Parathyroid adenoma (tissue), 2 donors: ENCODE data around the gene ZSWIM5.
"Not testable (repeated sequence)": the region's sequence is repeated elsewhere in the genome, so short reads cannot be mapped to it uniquely, and the experiment has no call there.

Source experiments
- H2AFZ ChIP-seq: fragments of 300-600 bp; sonication (generic); one replicate; pipeline ENCODE4 v1.7.0; 2017; ENCODE audit warnings: antibody characterized with exemption, mild to moderate bottlenecking
- H3K27ac ChIP-seq: fragments of 300-600 bp; sonication (generic); one replicate; pipeline ENCODE4 v1.7.0; 2017
- H3K27me3 ChIP-seq: fragments of 300-600 bp; sonication (generic); one replicate; pipeline ENCODE4 v1.7.0; 2017; ENCODE audit warnings: low read length; ENCODE audit not compliant: control insufficient read depth, insufficient read depth
- H3K36me3 ChIP-seq: fragments of 300-600 bp; sonication (generic); one replicate; pipeline ENCODE4 v1.7.0; 2017; ENCODE audit warnings: low read length; ENCODE audit not compliant: control insufficient read depth, insufficient read depth
- H3K4me1 ChIP-seq: fragments of 300-600 bp; sonication (generic); one replicate; pipeline ENCODE4 v1.7.0; 2017; ENCODE audit warnings: control low read depth
- H3K4me2 ChIP-seq: fragments of 300-600 bp; sonication (generic); one replicate; pipeline ENCODE4 v1.7.0; 2017; ENCODE audit warnings: low read length
- H3K4me3 ChIP-seq: fragments of 300-600 bp; sonication (generic); one replicate; pipeline ENCODE4 v1.7.0; 2017; ENCODE audit warnings: low read depth, low read length
- H3K79me2 ChIP-seq: fragments of 300-600 bp; sonication (generic); one replicate; pipeline ENCODE4 v1.7.0; 2017; ENCODE audit warnings: control low read depth
- H3K9ac ChIP-seq: fragments of 300-600 bp; sonication (generic); one replicate; pipeline ENCODE4 v1.7.0; 2017; ENCODE audit warnings: mild to moderate bottlenecking
- H3K9me3 ChIP-seq: fragments of 300-600 bp; sonication (generic); one replicate; pipeline ENCODE4 v1.7.0; 2017; ENCODE audit warnings: low read length; ENCODE audit not compliant: control insufficient read depth
- CTCF ChIP-seq: fragments of 300-600 bp; sonication (generic); IDR thresholded peaks from one replicate; pipeline ENCODE4 v1.7.0; 2017; ENCODE audit warnings: antibody characterized with exemption, mild to moderate bottlenecking
- donor health status: primary hyperparathyroidism.

ZSWIM5 gene

GRCh38 chr1:45002650-45003645, 203.5 kb downstream of the ZSWIM5 start:
- H3K4me1 ChIP-seq: no peaks in the 10 kb centered on the region
- H2AFZ ChIP-seq: no peak overlapping the region
- H3K27me3 ChIP-seq: no peaks in the 10 kb centered on the region
- no peak overlapping the region for H3K9ac ChIP-seq
- H3K4me3 ChIP-seq: no peak overlapping the region
- no peak overlapping the region for H3K27ac ChIP-seq
- no peak overlapping the region for H3K4me2 ChIP-seq
- H3K36me3 ChIP-seq: no peaks in the 10 kb centered on the region
- no peak for TF ChIP-seq CTCF
- no peaks in the 10 kb centered on the region for H3K9me3 ChIP-seq
- no peaks in the 10 kb centered on the region for H3K79me2 ChIP-seq

GRCh38 chr1:45001576-45001975, 204.8 kb downstream of the ZSWIM5 start:
- not testable (repeated sequence) for H3K27ac ChIP-seq, H3K4me1 ChIP-seq, H3K9ac ChIP-seq, H3K36me3 ChIP-seq, H3K4me3 ChIP-seq, H3K79me2 ChIP-seq, H3K9me3 ChIP-seq, H3K4me2 ChIP-seq, H2AFZ ChIP-seq, H3K27me3 ChIP-seq

GRCh38 chr1:45001011-45001481, 205.4 kb downstream of the ZSWIM5 start:
- H3K4me1 ChIP-seq: no peaks in the 10 kb centered on the region
- H3K79me2 ChIP-seq: no peaks in the 10 kb centered on the region
- H3K36me3 ChIP-seq: no peaks in the 10 kb centered on the region
- no peaks in the 10 kb centered on the region for H3K27me3 ChIP-seq
- no peak overlapping the region for H2AFZ ChIP-seq
- TF ChIP-seq CTCF: no peak
- no peak overlapping the region for H3K27ac ChIP-seq
- no peak overlapping the region for H3K9ac ChIP-seq
- no peak overlapping the region for H3K4me3 ChIP-seq
- no peak overlapping the region for H3K4me2 ChIP-seq
- H3K9me3 ChIP-seq: no peaks in the 10 kb centered on the region

- H3K27ac ChIP-seq: no peak overlapping the region
- TF ChIP-seq CTCF: no peak
- no peak overlapping the region for H3K4me2 ChIP-seq
- no peaks in the 10 kb centered on the region for H3K27me3 ChIP-seq
- no peaks in the 10 kb centered on the region for H3K79me2 ChIP-seq
- H3K9me3 ChIP-seq: no peaks in the 10 kb centered on the region
- H3K4me3 ChIP-seq: no peak overlapping the region
- H2AFZ ChIP-seq: no peak overlapping the region
- no peaks in the 10 kb centered on the region for H3K36me3 ChIP-seq
- no peaks in the 10 kb centered on the region for H3K4me1 ChIP-seq
- no peak overlapping the region for H3K9ac ChIP-seq
These were observed 207.2 kb downstream of the ZSWIM5 start for GRCh38 chr1:44999232-44999631.

- Histone ChIP-seq H2AFZ (no peak overlapping the region), H3K9ac (no peak overlapping the region), H3K27ac (no peak overlapping the region), H3K4me1 (no peaks in the 10 kb centered on the region), H3K79me2 (no peaks in the 10 kb centered on the region), H3K9me3 (no peaks in the 10 kb centered on the region), H3K27me3 (no peaks in the 10 kb centered on the region), H3K4me3 (no peak overlapping the region), H3K4me2 (no peak overlapping the region), H3K36me3 (no peaks in the 10 kb centered on the region)
- no peak for TF ChIP-seq CTCF
These were observed 210.8 kb downstream of the ZSWIM5 start for GRCh38 chr1:44995467-44996238.
